HL-60/S4 treated with phorbol 12-myristate 13-acetate at 8.2 ng/mL for 4 days and 3 days (cell line): Measurements from ENCODE around the gene DPP6.
"Not testable (repeated sequence)": the region's sequence is repeated elsewhere in the genome, so short reads cannot be mapped to it uniquely, and the experiment has no call there.

Source experiments
- in situ Hi-C: fragments of 300-500 bp; cut with MboI; formaldehyde crosslinking; loops from 2 replicates; pipeline ENCODE4 v1.15.0; 2022; ENCODE audit warnings: low sequenced_read_pairs

The DPP6 gene

DNA sequence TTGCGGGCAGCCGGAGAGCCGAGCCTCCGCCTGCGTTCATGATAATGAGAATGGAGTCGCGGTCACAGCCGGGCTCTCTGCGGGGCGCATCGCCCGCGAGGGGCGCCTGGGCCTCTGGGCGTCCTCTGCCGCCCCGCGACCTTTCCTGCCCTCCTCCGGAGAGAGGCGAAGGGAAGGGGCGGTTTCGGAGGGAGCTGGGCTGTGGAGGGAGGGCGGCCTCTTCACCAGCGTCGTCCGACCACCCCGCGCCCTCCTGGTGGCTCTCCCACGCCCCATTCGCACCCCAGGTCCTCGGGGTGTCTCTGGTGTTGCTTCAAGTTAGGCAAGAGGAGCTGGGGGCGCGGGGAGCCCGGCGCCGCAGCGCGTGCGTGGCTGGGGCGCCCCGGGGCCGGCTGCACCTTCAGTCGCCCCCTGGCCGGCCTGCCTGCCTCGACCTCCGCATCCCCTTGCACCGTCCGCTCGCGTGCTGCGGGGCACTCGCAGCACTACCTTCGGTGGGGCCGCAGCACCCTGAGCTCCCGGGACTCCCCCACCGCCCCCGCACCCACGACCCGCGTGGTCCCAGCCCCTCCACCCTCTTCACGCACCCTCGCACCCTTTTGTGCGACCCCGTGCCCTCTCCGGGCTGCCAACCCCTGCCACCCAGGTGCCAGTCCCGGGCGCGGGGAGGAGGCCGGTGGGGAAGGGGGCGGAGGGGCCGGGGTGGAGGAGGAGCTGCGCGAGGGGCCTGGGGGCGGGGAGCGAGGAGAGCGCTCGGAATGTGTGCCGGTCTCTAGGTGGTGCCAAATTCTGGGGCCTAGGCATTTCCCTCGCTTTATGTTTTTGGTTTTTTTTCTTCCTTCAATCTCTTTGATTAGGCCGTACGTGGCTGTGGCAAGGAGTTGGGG, at the start of gene DPP6:
TSS of gene DPP6 (plus strand) at position 756 of the 887 bp plus-strand sequence.
- in situ Hi-C loops: not testable (repeated sequence)

DNA sequence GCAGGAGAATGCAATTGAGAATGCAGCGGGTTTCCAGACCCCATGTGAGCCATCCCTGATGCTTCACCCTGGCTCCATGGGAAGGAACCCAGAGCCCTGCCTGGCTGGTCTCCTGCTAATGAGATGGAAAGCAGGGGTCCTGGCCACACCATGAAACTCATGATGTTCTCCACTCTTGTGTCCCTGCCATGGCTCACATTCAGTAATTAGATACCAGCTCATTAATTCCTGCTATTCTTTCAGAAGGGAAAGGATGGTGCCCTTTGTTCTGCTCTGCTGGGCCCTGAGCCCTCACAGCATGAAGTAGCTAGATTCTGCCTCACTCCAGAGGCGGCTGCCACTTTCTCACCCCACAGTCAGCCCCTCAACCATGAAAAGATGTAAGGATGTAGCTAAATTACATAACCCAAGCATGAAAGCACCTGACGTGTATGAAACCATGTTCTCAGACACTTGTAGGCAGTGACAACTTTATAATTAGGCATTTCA, 42.7 kb upstream of the DPP6 start:
- in situ Hi-C loops: not testable (repeated sequence)

DNA sequence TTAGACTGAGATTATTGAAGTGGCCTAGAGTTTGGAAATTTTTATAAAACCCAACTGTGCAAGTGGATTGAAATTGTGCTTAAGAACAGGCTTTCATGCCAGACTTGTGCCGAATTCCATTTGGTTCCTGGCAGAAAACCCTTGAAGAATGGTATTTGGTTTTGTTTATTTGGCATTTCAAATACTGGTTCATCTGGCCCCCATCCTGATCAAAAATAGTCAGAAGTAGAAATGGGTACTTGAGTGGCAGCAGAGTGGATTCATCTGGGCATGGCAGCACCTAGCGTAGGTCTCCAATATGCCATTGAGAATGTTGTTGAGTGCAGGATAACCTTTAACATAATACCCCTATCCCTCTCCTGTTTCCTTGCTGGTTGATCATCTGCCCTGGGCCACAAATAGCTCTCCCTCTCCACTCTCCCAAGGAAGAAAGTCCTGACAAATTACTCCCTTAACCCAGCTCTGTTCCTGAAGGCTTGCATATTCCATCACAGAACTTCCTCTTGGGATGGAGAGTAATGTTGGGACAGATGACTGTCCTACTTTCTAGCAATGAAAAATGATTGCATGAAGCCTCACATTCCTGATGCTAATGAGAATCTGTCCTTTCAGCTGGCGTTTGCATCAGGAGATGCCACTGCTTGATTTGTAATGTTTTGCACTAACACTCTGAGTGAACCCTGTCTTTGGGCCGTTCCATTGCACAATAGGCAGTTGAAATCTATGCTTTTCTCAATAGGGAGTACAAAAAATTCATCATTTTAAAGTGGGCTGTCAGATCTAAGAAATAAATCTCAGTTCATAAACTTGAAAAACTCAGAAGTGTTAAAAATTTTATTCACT, 41.3 kb upstream of the DPP6 start:
- in situ Hi-C loops: not testable (repeated sequence)

DNA sequence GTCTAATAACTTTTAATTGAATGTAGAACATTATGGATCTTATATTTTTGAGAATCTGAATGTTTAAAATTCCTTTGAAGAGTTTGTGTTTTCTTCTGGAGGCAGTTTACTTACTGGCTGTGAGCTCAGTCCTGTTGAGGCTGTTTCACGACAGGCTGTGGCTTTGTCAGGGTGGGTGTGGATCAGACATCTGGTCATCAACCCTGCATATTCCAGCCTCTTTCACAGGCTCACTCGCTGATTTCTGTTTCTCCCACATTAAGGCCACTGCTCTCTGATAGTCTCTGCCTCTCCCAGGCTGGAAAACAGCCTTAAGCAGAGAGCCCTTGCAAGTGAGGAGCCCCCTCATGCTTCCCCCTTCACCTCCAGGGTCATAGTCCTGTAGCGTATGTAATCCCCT, 39.4 kb upstream of the DPP6 start:
- in situ Hi-C loops: not testable (repeated sequence)

DNA sequence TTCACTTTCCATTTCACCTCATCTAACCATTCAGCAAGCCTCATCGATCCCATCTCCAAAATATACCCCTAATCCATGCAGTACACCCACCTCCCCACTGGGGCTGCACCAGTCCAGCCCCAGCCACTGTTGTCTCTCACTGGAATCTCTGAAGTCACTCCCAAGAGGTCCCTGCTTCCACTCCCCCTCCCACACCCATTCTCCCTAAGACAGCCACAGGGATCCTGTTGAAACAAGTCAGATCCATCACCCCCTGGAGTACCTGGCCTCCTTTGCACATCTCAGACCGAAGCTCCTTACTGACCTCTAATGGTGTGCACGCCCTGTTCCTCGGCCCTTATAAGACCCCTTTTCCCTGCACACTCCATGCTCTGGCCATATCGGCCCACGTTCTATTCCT, 36.6 kb upstream of the DPP6 start:
- in situ Hi-C loops: not testable (repeated sequence)

DNA sequence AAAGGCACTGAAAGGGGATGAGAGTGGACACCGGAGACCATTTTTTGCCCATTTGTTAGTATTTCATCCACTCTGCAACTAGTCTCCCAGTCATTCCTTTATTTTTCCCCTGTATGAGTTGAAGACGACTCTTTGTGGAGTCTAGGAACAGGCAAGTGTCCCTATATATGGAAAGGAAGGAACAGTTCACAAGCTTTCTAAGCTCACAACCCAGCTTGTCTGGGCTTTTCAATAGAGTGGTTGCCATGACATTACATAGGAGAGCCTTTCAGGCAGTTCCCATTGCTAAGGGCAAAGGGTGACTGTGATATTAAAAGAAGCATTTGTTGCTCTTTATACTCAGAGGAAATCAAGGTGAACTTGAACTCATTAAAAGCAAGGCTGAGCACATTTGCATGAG, 33.8 kb upstream of the DPP6 start:
- in situ Hi-C loops: not testable (repeated sequence)

DNA sequence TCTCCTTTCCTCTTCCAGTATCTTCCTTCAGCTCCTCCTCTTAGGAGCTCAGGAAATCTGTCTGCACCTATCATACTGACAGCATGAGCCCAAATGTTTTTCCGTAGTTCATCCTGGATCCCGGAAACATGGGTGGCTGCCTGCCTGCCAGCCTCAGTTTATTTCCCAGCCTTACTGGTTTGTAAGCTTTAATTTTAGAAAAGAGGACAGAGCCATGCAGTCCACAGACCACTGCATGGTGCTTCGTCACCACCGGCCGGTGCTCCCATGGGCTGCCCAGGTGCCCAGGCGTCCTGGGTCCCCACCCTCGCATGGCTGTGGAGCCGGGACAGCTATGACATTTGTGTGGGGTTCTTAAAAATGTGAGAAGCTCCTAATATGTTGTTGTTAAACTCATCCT, 24.4 kb upstream of the DPP6 start:
- in situ Hi-C loops: not testable (repeated sequence)

DNA sequence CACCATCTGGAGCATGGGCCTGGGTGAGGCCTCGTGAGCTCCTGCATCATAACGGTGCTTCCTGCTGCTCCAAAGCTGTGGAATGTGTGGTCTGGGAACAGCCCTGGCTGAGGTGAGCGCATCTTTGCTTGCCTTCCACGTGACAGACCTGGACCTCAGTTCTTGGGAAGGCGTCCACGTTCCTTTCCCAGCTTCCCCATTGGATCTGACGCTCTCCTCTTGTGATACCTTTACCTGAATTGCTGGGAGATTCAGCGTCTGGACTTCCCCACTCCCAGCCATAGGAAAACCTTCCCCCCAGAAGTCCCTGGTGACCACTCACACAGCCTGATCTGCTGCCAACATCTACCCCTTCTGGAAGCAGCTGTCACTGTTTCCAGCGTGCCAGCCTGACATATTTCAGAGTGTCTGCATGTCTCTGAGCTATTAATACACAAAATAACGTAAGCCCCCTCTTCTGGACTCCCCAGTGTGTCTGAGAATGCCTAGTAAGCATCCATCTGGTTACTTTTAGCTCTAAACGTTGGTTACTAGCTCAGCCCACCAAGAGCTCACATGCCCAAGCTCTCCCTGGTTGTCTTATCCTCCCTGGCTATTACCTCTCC, 21.6 kb upstream of the DPP6 start:
- in situ Hi-C loops: not testable (repeated sequence)

DNA sequence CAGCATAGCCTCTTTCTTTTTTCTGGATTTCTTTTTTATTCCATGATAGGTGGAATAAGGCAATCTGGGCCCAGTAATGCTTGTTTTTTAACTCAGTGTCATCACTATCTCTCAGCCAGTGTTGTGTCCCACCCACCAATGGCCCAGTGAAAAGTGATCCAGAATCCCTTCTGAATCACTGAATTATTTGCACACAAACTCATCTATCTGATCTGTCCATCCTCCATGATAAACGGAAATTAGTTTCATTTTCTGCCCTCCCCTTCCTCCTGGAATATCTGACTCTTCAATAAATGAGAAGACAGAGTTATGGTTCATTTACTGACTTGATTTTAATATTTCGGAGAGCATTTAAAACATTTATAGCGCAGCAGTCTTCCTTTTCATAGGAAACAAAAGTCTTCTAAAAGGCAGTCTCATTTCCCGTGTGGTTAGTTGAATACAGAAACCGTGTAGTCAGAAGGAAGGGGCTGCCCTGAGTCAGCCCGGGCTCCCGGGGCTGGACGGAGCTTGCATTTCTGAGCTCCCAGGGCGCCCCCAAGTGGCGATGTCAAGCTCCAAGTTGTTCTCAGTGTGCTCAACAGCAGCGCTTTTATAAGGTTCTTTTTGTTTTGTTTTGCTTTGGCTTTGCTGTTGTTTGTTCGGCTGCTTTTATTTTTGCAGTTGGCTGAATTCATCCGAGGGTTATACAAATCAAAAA, 12.6 kb upstream of the DPP6 start:
- in situ Hi-C loops: not testable (repeated sequence)

DNA sequence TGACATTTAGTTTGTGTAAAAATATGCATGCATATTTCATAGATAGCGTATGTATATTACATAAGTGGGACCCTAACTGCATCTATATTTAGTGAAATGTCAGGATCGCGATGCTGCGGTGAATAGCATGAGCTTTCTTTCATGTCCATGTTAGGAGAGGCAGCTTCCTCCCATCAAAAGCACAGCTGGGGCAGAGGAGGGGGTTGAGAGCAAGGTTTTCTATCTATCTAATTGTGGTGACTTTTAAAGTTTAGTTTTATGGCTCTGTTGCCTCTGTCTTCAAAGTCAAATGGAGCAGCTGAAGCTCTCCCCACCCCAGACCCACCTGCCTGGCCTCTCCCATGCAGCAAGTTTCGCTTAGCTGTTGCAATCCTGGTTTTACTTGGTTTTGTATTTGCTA, 1.8 kb upstream of the DPP6 start:
- in situ Hi-C loops: not testable (repeated sequence)

DNA sequence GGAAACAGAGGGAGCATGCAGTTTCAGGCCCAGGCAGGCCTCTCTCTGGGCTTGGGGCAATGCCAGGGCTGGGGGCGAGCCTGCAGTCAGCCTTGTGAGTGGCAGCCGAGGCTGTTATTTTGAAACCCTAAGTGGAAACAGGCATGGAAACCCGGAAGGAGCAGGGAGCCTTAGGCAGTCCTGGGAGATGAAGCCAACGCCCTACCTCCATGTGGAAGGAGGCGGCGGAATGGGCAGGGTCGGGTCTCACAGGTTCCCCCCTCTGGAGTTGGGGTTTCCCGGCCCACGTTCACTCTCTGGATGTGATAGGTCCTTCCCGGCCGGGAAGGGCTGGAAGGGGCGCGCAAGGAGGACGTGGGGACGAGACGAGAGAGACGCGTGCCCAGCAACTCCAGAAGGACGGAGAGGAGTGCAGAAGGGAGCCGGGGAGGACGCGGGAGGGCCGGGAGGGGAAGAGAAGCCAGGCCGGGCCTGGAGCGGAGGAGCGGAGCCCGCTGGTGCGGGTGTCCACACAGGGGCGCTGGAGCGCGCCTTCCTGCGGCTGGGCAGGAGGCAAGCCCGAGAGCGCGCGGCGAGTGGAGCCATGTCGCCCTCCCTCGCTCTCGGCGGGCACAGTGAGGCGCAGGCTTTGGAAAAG, 1.1 kb upstream of the DPP6 start:
- in situ Hi-C loops: not testable (repeated sequence)

DNA sequence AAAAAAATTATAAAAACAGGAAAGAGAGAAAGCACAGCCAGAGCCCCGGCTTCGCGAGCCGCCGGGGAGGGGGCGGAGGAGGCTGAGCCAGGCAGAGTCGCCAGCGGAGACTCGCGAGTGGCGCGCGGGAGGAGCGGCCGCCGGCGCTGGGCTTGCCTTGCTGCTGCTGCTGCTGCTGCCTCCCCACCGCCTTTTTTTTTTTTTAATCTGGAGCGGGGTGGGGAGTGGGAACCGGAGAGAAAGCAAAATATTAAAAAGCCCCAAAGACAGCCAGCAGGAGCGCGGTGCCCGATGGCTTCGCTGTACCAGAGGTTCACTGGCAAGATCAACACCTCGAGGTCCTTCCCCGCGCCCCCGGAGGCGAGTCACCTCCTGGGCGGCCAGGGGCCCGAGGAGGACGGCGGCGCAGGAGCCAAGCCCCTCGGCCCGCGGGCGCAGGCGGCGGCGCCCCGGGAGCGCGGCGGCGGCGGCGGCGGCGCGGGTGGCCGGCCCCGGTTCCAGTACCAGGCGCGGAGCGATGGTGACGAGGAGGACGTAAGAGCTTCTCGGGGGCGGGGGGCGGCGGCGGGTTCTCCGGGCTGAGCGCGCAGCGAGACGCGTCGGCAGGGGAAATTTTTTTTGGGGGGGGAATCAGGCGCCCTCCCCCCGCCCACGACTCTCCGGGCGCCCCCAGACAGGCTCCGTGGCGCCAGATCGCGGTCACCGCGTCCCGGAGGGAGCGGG, 493 bp downstream of the DPP6 start:
- in situ Hi-C loops: not testable (repeated sequence)

DNA sequence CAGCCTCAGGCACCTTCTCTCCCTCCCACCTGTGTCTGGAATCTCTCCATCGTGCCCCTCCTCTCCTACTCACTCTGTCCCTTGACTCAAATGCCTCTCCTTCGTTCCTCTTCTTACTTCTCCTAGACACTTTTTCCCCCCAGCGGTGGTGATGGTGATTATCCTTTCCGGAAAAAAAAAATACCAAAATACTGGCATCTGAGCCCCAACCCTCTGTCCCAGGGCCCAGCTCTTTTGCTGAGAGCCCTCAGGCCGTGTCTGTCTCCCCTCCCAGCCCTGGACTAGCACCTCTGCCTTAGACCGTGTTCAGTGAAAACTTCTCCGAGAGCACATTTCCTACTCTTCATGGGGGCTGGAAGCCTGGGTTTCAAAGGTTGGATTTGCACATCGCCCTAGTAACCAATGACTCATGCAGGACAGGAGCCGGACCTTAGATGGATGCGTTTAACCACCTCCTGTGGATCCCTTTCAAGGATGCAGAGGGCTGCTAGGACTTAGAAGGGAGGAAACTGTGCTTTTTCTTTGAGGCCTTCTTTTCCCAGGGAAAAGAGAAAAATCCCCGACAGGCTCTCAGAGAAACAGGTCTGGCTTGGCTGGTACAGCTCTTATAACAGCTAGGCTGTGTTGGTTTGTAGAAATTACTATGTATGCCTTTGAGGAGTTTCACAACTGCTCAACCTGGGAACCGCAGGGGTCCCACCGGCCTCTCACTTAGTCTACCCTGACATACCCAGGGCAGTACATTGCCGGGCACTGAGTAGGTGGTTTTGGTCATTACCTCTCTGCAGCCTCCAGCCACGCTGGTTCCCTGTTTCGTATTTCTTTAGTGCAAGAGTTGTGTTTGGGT, 1.5 kb downstream of the DPP6 start:
- in situ Hi-C loops: not testable (repeated sequence)

DNA sequence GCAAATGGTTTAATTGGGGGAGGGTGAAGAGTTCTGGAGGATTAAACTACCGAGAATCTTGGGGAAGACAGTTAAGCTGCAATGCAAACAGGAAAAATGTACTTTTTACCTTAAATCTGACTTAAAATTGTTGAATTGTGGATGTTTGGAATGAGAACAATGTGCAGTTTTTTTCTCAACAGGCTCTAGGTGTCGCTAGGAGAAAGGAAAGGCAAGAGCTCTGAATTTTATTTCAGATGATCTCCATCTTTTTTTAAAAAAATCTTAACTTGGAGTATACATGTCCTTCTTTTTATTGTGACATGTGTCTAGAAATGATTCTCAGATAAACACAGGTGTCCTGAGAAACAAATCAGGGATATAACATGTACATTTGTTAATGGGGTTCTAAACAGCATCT, 2.5 kb downstream of the DPP6 start:
- in situ Hi-C loops: not testable (repeated sequence)

DNA sequence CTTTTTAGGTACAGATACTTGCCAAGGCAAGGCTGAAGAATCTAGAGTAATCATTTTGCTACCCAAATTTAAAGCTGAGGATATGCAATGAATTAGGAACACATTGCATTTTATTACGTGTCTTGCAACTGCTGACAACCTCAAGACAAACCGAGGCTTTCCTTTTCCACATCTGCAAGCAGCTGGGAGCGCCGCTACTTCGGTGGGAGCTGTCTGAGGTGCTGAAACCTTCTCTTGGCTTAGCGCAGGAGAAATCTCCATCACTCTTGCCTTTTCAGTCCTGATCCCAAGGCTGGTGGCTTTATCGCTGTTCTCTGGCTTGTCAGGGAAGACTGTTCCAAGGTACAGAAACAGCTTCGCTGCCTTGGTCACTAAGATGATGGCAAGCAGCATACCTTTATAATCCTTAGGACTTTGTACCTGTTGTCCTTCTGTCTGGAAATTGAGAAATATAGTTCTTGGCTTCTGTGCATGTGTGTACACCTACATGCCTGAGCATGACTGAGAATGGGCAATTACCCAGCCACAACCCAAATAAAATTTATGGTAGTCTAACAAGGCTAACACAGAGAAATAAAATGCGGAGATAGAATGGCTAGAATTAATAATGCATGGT, 3.4 kb downstream of the DPP6 start:
- in situ Hi-C loops: not testable (repeated sequence)

DNA sequence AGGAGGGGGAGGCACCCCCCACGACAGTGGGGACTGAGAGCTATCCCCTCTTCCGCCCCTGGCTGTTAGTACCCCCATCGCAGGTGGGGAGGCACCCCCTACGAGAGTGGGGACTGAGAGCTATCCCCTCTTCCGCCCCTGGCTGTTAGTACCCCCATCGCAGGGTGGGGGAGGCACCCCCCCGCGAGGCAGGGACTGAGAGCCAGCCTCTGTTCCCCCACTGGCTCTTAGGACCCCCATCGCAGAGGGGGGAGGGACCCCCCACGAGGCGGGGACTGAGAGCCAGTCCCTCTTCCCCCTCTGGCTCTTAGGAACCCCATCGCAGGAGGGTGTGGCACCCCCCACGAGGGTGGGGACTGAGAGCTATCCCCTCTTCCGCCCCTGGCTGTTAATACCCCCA, 6.6 kb downstream of the DPP6 start:
- in situ Hi-C loops: not testable (repeated sequence)

DNA sequence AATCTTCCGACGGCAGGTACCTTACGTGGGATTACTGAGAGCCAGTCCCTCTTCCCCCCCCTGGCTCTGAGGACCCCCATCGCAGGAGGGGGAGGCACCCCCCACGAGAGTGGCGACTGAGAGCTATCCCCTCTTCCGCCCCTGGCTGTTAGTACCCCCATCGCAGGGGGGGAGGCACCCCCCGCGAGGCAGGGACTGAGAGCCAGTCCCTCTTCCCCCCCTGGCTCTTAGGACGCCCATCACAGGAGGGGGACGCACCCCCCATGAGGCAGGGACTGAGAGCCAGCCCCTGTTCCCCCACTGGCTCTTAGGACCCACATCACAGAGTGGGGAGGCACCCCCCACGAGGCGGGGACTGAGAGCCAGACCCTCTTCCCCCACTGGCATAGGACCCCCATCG, 8.4 kb downstream of the DPP6 start:
- in situ Hi-C loops: not testable (repeated sequence)

DNA sequence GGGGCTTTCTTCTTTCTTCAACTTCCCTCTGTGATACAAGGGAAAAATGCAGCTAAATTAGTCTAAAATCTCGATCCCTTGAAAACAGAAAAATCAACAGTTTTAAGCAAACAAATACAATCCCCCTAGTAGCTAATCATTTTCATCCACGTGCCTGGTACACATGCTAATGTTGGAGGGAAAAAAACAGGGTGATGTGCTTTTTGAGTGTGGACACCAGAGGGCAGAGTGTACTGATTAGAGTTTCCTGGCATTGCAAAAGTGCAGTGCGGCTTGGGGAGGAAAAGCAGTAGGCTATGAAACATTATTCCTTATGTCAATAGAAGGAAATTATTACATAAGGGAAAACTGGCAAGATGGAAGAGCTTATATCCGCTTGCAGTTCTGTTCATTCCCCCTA, 19.6 kb downstream of the DPP6 start:
- in situ Hi-C loops: not testable (repeated sequence)
